GM23338 (cell line): ENCODE results near the gene CRAMP1. TPM values are rescaled to one million over a fixed set of nuclear protein-coding genes. Genes with fewer than 3 reads are reported as not detected.

Experiments used
- ATAC-seq: fragments of 200-7000 bp; cut with Tn5 transposase; 3 replicates; pipeline ENCODE4 v1.9.1; 2020
- DNase-seq: peaks from one replicate; pipeline ENCODE4 v3.0.0-alpha.2; 2015; ENCODE audit warnings: low spot score
- H2AFZ ChIP-seq: fragments of 200-600 bp; sonication (generic); 2 replicates; pipeline ENCODE4 v1.8.0; 2016; ENCODE audit warnings: antibody characterized with exemption, mild to moderate bottlenecking, moderate library complexity
- H3F3A ChIP-seq: fragments of 200-600 bp; sonication (generic); replicated peaks from 2 replicates; pipeline ENCODE4 v1.8.0; 2017; ENCODE audit warnings: antibody characterized with exemption, mixed run types, low read depth
- H3K27ac ChIP-seq: fragments of 200-600 bp; sonication (generic); 2 replicates; pipeline ENCODE4 v1.6.1; 2016; ENCODE audit warnings: low read depth
- H3K27me3 ChIP-seq: fragments of 200-600 bp; sonication (generic); 2 replicates; pipeline ENCODE4 v1.8.0; 2016; ENCODE audit warnings: mild to moderate bottlenecking, mixed run types, moderate library complexity; ENCODE audit not compliant: insufficient read depth
- H3K36me3 ChIP-seq: fragments of 200-600 bp; sonication (generic); 2 replicates; pipeline ENCODE4 v1.8.0; 2016; ENCODE audit warnings: mild to moderate bottlenecking; ENCODE audit not compliant: insufficient read depth
- H3K4me1 ChIP-seq: fragments of 200-600 bp; sonication (generic); 2 replicates; pipeline ENCODE4 v1.8.0; 2016; ENCODE audit warnings: mild to moderate bottlenecking, moderate library complexity; ENCODE audit not compliant: insufficient read depth
- H3K4me2 ChIP-seq: fragments of 200-600 bp; sonication (generic); 2 replicates; pipeline ENCODE4 v1.7.1; 2017; ENCODE audit warnings: mixed run types
- H3K4me3 ChIP-seq: fragments of 200-600 bp; sonication (generic); 2 replicates; pipeline ENCODE4 v1.6.1; 2016; ENCODE audit warnings: mixed run types
- H3K79me2 ChIP-seq: fragments of 200-600 bp; sonication (generic); replicated peaks from 2 replicates; pipeline ENCODE4 v1.8.0; 2017; ENCODE audit warnings: mild to moderate bottlenecking; ENCODE audit not compliant: insufficient read depth
- H3K9me2 ChIP-seq: fragments of 200-600 bp; sonication (generic); 2 replicates; pipeline ENCODE4 v1.8.0; 2017; ENCODE audit not compliant: insufficient read depth
- H4K20me1 ChIP-seq: fragments of 200-600 bp; sonication (generic); replicated peaks from 2 replicates; pipeline ENCODE4 v1.8.0; 2017; ENCODE audit warnings: mild to moderate bottlenecking; ENCODE audit not compliant: insufficient read depth
- H3K27ac Mint-ChIP-seq: 2 replicates; pipeline ENCODE4 v1.8.0; 2020; ENCODE audit warnings: inconsistent platforms, mild to moderate bottlenecking, moderate library complexity, mixed read lengths
- H3K27me3 Mint-ChIP-seq: 3 replicates; pipeline ENCODE4 v1.8.0; 2022; ENCODE audit warnings: low read depth, mild to moderate bottlenecking, moderate library complexity, mixed read lengths, inconsistent platforms; ENCODE audit not compliant: insufficient read depth, poor library complexity
- H3K36me3 Mint-ChIP-seq: 3 replicates; pipeline ENCODE4 v1.8.0; 2021; ENCODE audit warnings: low read depth, mild to moderate bottlenecking, inconsistent platforms, moderate library complexity, mixed read lengths
- H3K4me1 Mint-ChIP-seq: 3 replicates; pipeline ENCODE4 v1.8.0; 2020; ENCODE audit warnings: mild to moderate bottlenecking, inconsistent platforms, mixed read lengths
- H3K4me3 Mint-ChIP-seq: 3 replicates; pipeline ENCODE4 v1.8.0; 2021; ENCODE audit warnings: moderate library complexity, mild to moderate bottlenecking, inconsistent platforms, mixed read lengths
- H3K9me3 Mint-ChIP-seq: 3 replicates; pipeline ENCODE4 v1.8.0; 2020; ENCODE audit warnings: moderate library complexity, mild to moderate bottlenecking, inconsistent platforms, mixed read lengths
- CREB1 ChIP-seq: fragments of 250-450 bp; sonication (Bioruptor Pico); IDR thresholded peaks from 2 replicates; pipeline ENCODE4 v1.5.0; 2020; ENCODE audit warnings: low read depth, mild to moderate bottlenecking, moderate library complexity
- EZH2 ChIP-seq: fragments of 200-600 bp; sonication (generic); IDR thresholded peaks from one replicate; pipeline ENCODE4 v1.8.0; 2017; ENCODE audit warnings: antibody characterized with exemption, mild to moderate bottlenecking, low read depth; ENCODE audit not compliant: unreplicated experiment
- EZH2phosphoT487 ChIP-seq: fragments of 200-600 bp; sonication (generic); IDR thresholded peaks from one replicate; pipeline ENCODE4 v1.8.1; 2018; ENCODE audit warnings: antibody characterized with exemption; ENCODE audit not compliant: unreplicated experiment
- JUNB ChIP-seq: IDR thresholded peaks from one replicate; pipeline ENCODE4 v1.6.1; 2016; ENCODE audit warnings: antibody characterized with exemption; ENCODE audit not compliant: unreplicated experiment
- NANOG ChIP-seq: IDR thresholded peaks from 2 replicates; pipeline ENCODE4 v1.6.1; 2016; ENCODE audit warnings: antibody characterized with exemption, borderline replicate concordance
- POLR2AphosphoS5 ChIP-seq: IDR thresholded peaks from 2 replicates; pipeline ENCODE4 v1.6.1; 2016; ENCODE audit warnings: antibody characterized with exemption, low read depth
- STAT1 ChIP-seq: IDR thresholded peaks from one replicate; pipeline ENCODE4 v1.6.1; 2016; ENCODE audit warnings: antibody characterized with exemption; ENCODE audit not compliant: unreplicated experiment
- ZNF114 ChIP-seq: fragments of 250-450 bp; sonication (Bioruptor Pico); IDR thresholded peaks from 2 replicates; pipeline ENCODE4 v1.5.0; 2020; ENCODE audit warnings: mild to moderate bottlenecking, moderate library complexity
- ZNF331 ChIP-seq: fragments of 250-450 bp; sonication (Bioruptor Pico); IDR thresholded peaks from 2 replicates; pipeline ENCODE4 v1.5.0; 2020; ENCODE audit warnings: low read depth, mild to moderate bottlenecking, moderate library complexity
- polyA plus RNA-seq: library from polyadenylated mRNA; unstranded; fragments of >200 nt; fragmentation: Nextera tagmentation; extraction: Ambion mirVana; gene quantifications from 2 replicates; pipeline ENCODE4 v1.2.1, GENCODE V29; 2016
- total RNA-seq: library from RNA; depleted of rRNA; stranded (reverse); fragments of >200 nt; shearing (Covaris generic); gene quantifications from 2 replicates; pipeline ENCODE4 v1.2.3, GENCODE V29; 2014
- TF ChIP-seq, protein P1 (sequence below), 2 experiments: fragments of 200-600 bp in 1 of 2; sonication (generic) in 1 of 2; conservative IDR thresholded peaks; 2 replicates each; pipeline versions ENCODE4 v1.5.1 to v1.6.1; 2016 to 2017; ENCODE audit warnings: antibody characterized with exemption in 2 of 2, low read depth in 2 of 2, mild to moderate bottlenecking in 2 of 2, moderate library complexity in 1 of 2
- TF ChIP-seq, protein P2 (sequence below): IDR thresholded peaks from 2 replicates; pipeline ENCODE4 v1.6.1; 2016; ENCODE audit warnings: antibody characterized with exemption
- TF ChIP-seq, protein P3 (sequence below): IDR thresholded peaks from one replicate; pipeline ENCODE4 v1.6.1; 2018; ENCODE audit warnings: antibody characterized with exemption; ENCODE audit not compliant: unreplicated experiment
- TF ChIP-seq, protein P4 (sequence below): fragments of 250-450 bp; sonication (Bioruptor Pico); IDR thresholded peaks from 2 replicates; pipeline ENCODE4 v1.5.0; 2020; ENCODE audit warnings: mild to moderate bottlenecking, moderate library complexity

CRAMP1 gene
- total and polyA plus RNA-seq, 2 experiments from 2014 or later = 3.4 to 16.7 TPM

DNA sequence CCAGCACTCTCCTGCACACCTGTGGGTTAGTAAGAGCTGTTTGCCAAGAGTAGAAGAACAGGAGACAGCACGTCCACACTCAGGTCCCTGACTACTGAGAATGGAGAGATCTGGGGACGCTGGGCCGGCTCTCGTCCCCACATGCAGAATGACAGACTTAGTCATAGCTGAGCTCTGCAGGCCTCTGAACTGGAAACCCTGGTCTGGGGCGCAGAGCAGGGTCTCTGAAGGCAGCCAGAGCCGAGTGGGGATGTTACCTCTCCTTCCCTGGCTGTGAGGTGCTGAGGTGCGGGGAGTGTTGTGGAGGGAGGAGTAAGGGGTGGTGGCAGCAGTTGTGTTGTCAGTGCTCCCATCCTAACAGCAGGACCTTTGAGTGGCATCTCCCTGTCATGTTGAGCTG, 58.7 kb downstream of the CRAMP1 start:
- Histone ChIP-seq H3K79me2 (no peaks in the 10 kb centered on the region), H3K27me3 (no peaks in the 10 kb centered on the region), H2AFZ (no peak overlapping the region), H3F3A (no peaks in the 10 kb centered on the region), H3K4me1 (no peaks in the 10 kb centered on the region), H3K4me3 (no peak overlapping the region), H4K20me1 (no peaks in the 10 kb centered on the region), H3K9me2 (no peaks in the 10 kb centered on the region), H3K4me2 (no peak overlapping the region), H3K36me3 (no peaks in the 10 kb centered on the region; the same call in 1 of the 2 replicates), H3K27ac (no peak overlapping the region)
- DNase-seq = no peak
- Mint-ChIP-seq H3K27me3 (peaks cover 14% of the 10 kb centered on the region), H3K4me1 (no peaks in the 10 kb centered on the region), H3K4me3 (no peak overlapping the region), H3K9me3 (no peaks in the 10 kb centered on the region; the same call in 2 of the 3 replicates), H3K36me3 (peaks cover 87% of the 10 kb centered on the region), H3K27ac (no peak overlapping the region)
- no peak for ATAC-seq
- TF ChIP-seq ZNF114 (CRISPR knock-in tag) = no peak
- no peak for TF ChIP-seq ZNF331 (CRISPR knock-in tag)
- TF ChIP-seq EZH2 = no peak
- TF ChIP-seq, protein P1, sequence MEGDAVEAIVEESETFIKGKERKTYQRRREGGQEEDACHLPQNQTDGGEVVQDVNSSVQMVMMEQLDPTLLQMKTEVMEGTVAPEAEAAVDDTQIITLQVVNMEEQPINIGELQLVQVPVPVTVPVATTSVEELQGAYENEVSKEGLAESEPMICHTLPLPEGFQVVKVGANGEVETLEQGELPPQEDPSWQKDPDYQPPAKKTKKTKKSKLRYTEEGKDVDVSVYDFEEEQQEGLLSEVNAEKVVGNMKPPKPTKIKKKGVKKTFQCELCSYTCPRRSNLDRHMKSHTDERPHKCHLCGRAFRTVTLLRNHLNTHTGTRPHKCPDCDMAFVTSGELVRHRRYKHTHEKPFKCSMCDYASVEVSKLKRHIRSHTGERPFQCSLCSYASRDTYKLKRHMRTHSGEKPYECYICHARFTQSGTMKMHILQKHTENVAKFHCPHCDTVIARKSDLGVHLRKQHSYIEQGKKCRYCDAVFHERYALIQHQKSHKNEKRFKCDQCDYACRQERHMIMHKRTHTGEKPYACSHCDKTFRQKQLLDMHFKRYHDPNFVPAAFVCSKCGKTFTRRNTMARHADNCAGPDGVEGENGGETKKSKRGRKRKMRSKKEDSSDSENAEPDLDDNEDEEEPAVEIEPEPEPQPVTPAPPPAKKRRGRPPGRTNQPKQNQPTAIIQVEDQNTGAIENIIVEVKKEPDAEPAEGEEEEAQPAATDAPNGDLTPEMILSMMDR (conservative IDR thresholded peaks at IDR 0.05; ENCODE audit: low read depth in 2 of 2) = no peak
- no peak for TF ChIP-seq CREB1
- TF ChIP-seq, protein P2, sequence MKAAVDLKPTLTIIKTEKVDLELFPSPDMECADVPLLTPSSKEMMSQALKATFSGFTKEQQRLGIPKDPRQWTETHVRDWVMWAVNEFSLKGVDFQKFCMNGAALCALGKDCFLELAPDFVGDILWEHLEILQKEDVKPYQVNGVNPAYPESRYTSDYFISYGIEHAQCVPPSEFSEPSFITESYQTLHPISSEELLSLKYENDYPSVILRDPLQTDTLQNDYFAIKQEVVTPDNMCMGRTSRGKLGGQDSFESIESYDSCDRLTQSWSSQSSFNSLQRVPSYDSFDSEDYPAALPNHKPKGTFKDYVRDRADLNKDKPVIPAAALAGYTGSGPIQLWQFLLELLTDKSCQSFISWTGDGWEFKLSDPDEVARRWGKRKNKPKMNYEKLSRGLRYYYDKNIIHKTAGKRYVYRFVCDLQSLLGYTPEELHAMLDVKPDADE = no peak
- no peak for TF ChIP-seq JUNB
- TF ChIP-seq POLR2AphosphoS5 = no peak
- no peak for TF ChIP-seq STAT1
- TF ChIP-seq, protein P3, sequence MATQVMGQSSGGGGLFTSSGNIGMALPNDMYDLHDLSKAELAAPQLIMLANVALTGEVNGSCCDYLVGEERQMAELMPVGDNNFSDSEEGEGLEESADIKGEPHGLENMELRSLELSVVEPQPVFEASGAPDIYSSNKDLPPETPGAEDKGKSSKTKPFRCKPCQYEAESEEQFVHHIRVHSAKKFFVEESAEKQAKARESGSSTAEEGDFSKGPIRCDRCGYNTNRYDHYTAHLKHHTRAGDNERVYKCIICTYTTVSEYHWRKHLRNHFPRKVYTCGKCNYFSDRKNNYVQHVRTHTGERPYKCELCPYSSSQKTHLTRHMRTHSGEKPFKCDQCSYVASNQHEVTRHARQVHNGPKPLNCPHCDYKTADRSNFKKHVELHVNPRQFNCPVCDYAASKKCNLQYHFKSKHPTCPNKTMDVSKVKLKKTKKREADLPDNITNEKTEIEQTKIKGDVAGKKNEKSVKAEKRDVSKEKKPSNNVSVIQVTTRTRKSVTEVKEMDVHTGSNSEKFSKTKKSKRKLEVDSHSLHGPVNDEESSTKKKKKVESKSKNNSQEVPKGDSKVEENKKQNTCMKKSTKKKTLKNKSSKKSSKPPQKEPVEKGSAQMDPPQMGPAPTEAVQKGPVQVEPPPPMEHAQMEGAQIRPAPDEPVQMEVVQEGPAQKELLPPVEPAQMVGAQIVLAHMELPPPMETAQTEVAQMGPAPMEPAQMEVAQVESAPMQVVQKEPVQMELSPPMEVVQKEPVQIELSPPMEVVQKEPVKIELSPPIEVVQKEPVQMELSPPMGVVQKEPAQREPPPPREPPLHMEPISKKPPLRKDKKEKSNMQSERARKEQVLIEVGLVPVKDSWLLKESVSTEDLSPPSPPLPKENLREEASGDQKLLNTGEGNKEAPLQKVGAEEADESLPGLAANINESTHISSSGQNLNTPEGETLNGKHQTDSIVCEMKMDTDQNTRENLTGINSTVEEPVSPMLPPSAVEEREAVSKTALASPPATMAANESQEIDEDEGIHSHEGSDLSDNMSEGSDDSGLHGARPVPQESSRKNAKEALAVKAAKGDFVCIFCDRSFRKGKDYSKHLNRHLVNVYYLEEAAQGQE = no peak
- TF ChIP-seq, protein P4, sequence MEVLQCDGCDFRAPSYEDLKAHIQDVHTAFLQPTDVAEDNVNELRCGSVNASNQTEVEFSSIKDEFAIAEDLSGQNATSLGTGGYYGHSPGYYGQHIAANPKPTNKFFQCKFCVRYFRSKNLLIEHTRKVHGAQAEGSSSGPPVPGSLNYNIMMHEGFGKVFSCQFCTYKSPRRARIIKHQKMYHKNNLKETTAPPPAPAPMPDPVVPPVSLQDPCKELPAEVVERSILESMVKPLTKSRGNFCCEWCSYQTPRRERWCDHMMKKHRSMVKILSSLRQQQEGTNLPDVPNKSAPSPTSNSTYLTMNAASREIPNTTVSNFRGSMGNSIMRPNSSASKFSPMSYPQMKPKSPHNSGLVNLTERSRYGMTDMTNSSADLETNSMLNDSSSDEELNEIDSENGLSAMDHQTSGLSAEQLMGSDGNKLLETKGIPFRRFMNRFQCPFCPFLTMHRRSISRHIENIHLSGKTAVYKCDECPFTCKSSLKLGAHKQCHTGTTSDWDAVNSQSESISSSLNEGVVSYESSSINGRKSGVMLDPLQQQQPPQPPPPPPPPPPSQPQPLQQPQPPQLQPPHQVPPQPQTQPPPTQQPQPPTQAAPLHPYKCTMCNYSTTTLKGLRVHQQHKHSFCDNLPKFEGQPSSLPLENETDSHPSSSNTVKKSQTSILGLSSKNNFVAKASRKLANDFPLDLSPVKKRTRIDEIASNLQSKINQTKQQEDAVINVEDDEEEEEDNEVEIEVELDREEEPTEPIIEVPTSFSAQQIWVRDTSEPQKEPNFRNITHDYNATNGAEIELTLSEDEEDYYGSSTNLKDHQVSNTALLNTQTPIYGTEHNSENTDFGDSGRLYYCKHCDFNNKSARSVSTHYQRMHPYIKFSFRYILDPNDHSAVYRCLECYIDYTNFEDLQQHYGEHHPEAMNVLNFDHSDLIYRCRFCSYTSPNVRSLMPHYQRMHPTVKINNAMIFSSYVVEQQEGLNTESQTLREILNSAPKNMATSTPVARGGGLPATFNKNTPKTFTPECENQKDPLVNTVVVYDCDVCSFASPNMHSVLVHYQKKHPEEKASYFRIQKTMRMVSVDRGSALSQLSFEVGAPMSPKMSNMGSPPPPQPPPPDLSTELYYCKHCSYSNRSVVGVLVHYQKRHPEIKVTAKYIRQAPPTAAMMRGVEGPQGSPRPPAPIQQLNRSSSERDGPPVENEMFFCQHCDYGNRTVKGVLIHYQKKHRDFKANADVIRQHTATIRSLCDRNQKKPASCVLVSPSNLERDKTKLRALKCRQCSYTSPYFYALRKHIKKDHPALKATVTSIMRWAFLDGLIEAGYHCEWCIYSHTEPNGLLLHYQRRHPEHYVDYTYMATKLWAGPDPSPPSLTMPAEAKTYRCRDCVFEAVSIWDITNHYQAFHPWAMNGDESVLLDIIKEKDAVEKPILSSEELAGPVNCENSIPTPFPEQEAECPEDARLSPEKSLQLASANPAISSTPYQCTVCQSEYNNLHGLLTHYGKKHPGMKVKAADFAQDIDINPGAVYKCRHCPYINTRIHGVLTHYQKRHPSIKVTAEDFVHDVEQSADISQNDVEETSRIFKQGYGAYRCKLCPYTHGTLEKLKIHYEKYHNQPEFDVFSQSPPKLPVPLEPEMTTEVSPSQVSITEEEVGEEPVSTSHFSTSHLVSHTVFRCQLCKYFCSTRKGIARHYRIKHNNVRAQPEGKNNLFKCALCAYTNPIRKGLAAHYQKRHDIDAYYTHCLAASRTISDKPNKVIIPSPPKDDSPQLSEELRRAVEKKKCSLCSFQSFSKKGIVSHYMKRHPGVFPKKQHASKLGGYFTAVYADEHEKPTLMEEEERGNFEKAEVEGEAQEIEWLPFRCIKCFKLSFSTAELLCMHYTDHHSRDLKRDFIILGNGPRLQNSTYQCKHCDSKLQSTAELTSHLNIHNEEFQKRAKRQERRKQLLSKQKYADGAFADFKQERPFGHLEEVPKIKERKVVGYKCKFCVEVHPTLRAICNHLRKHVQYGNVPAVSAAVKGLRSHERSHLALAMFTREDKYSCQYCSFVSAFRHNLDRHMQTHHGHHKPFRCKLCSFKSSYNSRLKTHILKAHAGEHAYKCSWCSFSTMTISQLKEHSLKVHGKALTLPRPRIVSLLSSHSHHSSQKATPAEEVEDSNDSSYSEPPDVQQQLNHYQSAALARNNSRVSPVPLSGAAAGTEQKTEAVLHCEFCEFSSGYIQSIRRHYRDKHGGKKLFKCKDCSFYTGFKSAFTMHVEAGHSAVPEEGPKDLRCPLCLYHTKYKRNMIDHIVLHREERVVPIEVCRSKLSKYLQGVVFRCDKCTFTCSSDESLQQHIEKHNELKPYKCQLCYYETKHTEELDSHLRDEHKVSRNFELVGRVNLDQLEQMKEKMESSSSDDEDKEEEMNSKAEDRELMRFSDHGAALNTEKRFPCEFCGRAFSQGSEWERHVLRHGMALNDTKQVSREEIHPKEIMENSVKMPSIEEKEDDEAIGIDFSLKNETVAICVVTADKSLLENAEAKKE = no peak
- no peak for TF ChIP-seq NANOG
- no peak for TF ChIP-seq EZH2phosphoT487
